ENCODE measurements around the gene ETS1.

GRCh38 chr11:128471138-128471661 lies 116.2 kb downstream of the ETS1 start:
- TF ChIP-seq, protein P1, sequence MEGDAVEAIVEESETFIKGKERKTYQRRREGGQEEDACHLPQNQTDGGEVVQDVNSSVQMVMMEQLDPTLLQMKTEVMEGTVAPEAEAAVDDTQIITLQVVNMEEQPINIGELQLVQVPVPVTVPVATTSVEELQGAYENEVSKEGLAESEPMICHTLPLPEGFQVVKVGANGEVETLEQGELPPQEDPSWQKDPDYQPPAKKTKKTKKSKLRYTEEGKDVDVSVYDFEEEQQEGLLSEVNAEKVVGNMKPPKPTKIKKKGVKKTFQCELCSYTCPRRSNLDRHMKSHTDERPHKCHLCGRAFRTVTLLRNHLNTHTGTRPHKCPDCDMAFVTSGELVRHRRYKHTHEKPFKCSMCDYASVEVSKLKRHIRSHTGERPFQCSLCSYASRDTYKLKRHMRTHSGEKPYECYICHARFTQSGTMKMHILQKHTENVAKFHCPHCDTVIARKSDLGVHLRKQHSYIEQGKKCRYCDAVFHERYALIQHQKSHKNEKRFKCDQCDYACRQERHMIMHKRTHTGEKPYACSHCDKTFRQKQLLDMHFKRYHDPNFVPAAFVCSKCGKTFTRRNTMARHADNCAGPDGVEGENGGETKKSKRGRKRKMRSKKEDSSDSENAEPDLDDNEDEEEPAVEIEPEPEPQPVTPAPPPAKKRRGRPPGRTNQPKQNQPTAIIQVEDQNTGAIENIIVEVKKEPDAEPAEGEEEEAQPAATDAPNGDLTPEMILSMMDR (IDR thresholded peaks at IDR 0.05; ENCODE audit: low read length), result no peak
- no peak for TF ChIP-seq EZH2 (IDR thresholded peaks at IDR 0.05; ENCODE audit: borderline replicate concordance, low read length)

All from OCI-LY1 (cell line).